Measurements from ENCODE around the gene AARS1.
"Not testable (repeated sequence)": the region's sequence is repeated elsewhere in the genome, so short reads cannot be mapped to it uniquely, and the experiment has no call there.

AARS1 gene

GRCh38 chr16:70320121-70320520 lies 30.8 kb upstream of the AARS1 start:
- no peak overlapping the region for H3K4me3 ChIP-seq (ENCODE audit: low read depth, low read length)
- TF ChIP-seq POLR2A (IDR thresholded peaks at IDR 0.05; ENCODE audit: extremely low read depth, insufficient read length) (no peak), CTCF (IDR thresholded peaks at IDR 0.05; ENCODE audit: low read depth, low read length) (no peak), MYC (IDR thresholded peaks at IDR 0.05; ENCODE audit: low read depth, low read length) (no peak), MAX (IDR thresholded peaks at IDR 0.05; ENCODE audit: low read depth, low read length) (no peak)
- no peak for DNase-seq (ENCODE audit: low read depth)

- DNase-seq (ENCODE audit: low read depth); H3K4me3 ChIP-seq (ENCODE audit: low read depth, low read length): not testable (repeated sequence)
These were observed 18.4 kb upstream of the AARS1 start for GRCh38 chr16:70307726-70308125.

GRCh38 chr16:70306880-70307279 lies 17.6 kb upstream of the AARS1 start:
- no peak for DNase-seq (ENCODE audit: low read depth)
- H3K4me3 ChIP-seq (ENCODE audit: low read depth, low read length): no peak overlapping the region
- no peak for TF ChIP-seq CTCF (IDR thresholded peaks at IDR 0.05; ENCODE audit: low read depth, low read length)
- no peak for TF ChIP-seq POLR2A (IDR thresholded peaks at IDR 0.05; ENCODE audit: extremely low read depth, insufficient read length)
- no peak for TF ChIP-seq MYC (IDR thresholded peaks at IDR 0.05; ENCODE audit: low read depth, low read length)
- TF ChIP-seq MAX (IDR thresholded peaks at IDR 0.05; ENCODE audit: low read depth, low read length): no peak

GRCh38 chr16:70304892-70305448 lies 15.7 kb upstream of the AARS1 start:
- no peak for DNase-seq (ENCODE audit: low read depth)
- no peak for TF ChIP-seq CTCF (IDR thresholded peaks at IDR 0.05; ENCODE audit: low read depth, low read length)
- no peak for TF ChIP-seq MYC (IDR thresholded peaks at IDR 0.05; ENCODE audit: low read depth, low read length)
- no peak for TF ChIP-seq POLR2A (IDR thresholded peaks at IDR 0.05; ENCODE audit: extremely low read depth, insufficient read length)

GRCh38 chr16:70302745-70303144 lies 13.4 kb upstream of the AARS1 start:
- no peak for DNase-seq (ENCODE audit: low read depth)
- no peak overlapping the region for H3K4me3 ChIP-seq (ENCODE audit: low read depth, low read length)
- no peak for TF ChIP-seq MAX (IDR thresholded peaks at IDR 0.05; ENCODE audit: low read depth, low read length)
- no peak for TF ChIP-seq MYC (IDR thresholded peaks at IDR 0.05; ENCODE audit: low read depth, low read length)
- no peak for TF ChIP-seq CTCF (IDR thresholded peaks at IDR 0.05; ENCODE audit: low read depth, low read length)
- no peak for TF ChIP-seq POLR2A (IDR thresholded peaks at IDR 0.05; ENCODE audit: extremely low read depth, insufficient read length)

More at GRCh38 chr16:70304892-70305448, 15.7 kb upstream of the AARS1 start:
- no peak overlapping the region for H3K4me3 ChIP-seq (ENCODE audit: low read depth, low read length)

- H3K4me3 ChIP-seq (ENCODE audit: low read depth, low read length): no peak overlapping the region
- TF ChIP-seq MYC (IDR thresholded peaks at IDR 0.05; ENCODE audit: low read depth, low read length) (no peak), CTCF (IDR thresholded peaks at IDR 0.05; ENCODE audit: low read depth, low read length) (no peak), MAX (IDR thresholded peaks at IDR 0.05; ENCODE audit: low read depth, low read length) (no peak), POLR2A (IDR thresholded peaks at IDR 0.05; ENCODE audit: extremely low read depth, insufficient read length) (no peak)
- DNase-seq (ENCODE audit: low read depth): no peak
These were observed 11.8 kb upstream of the AARS1 start for GRCh38 chr16:70301121-70301520.
